Keratinocyte (primary cell): ENCODE measurements around the gene PLEKHN1. TPM values are rescaled to one million over a fixed set of nuclear protein-coding genes. Genes with fewer than 3 reads are reported as not detected.

Experiments used
- DNase-seq: peaks from one replicate; pipeline ENCODE4 v3.0.0-alpha.2; 2011; ENCODE audit warnings: low read depth, missing footprints, low spot score
- FAIRE-seq: peaks from 2 replicates; lab custom pipeline; 2011; peaks lifted over from hg19 to GRCh38; lab: Jason Lieb, UNC
- H2AFZ ChIP-seq: 2 replicates; pipeline ENCODE4 v1.6.0; 2012; ENCODE audit warnings: low read length, control low read depth, inconsistent platforms; ENCODE audit not compliant: control insufficient read depth
- H3K27ac ChIP-seq: 2 replicates; pipeline ENCODE4 v1.5.1; 2011; ENCODE audit warnings: low read length; ENCODE audit not compliant: control insufficient read depth, insufficient read depth
- H3K27me3 ChIP-seq: 3 replicates; pipeline ENCODE4 v1.6.0; 2011; ENCODE audit warnings: low read length; ENCODE audit not compliant: control insufficient read depth, insufficient read depth; ENCODE audit errors: extremely low read depth
- H3K36me3 ChIP-seq, 2 experiments: 2 replicates in 1 of 2; 3 replicates in 1 of 2; pipeline ENCODE4 v1.5.1; 2011; ENCODE audit warnings: low read length in 2 of 2, mild to moderate bottlenecking in 1 of 2; ENCODE audit not compliant: control insufficient read depth in 2 of 2, insufficient read depth in 2 of 2; ENCODE audit errors: extremely low read depth in 1 of 2
- H3K4me1 ChIP-seq: 3 replicates; pipeline ENCODE4 v1.5.1; 2011; ENCODE audit warnings: low read length; ENCODE audit not compliant: control insufficient read depth, insufficient read depth; ENCODE audit errors: extremely low read depth
- H3K4me2 ChIP-seq: 3 replicates; pipeline ENCODE4 v1.6.0; 2011; ENCODE audit warnings: low read depth, low read length; ENCODE audit not compliant: control insufficient read depth, insufficient read depth; ENCODE audit errors: extremely low read depth
- H3K4me3 ChIP-seq, 3 experiments: fragments of 200-600 bp in 1 of 3; sonication (generic) in 1 of 3; 2 replicates in 2 of 3; 3 replicates in 1 of 3; pipeline ENCODE4 v1.5.1; 2011 to 2016; ENCODE audit warnings: low read length in 3 of 3, mild to moderate bottlenecking in 3 of 3, control low read depth in 2 of 3, inconsistent platforms in 1 of 3, low read depth in 1 of 3, mixed read lengths in 1 of 3, mixed run types in 1 of 3, moderate library complexity in 1 of 3; ENCODE audit not compliant: control insufficient read depth in 2 of 3, insufficient read depth in 2 of 3; ENCODE audit errors: extremely low read depth in 1 of 3
- H3K79me2 ChIP-seq: 2 replicates; pipeline ENCODE4 v1.6.0; 2012; ENCODE audit warnings: low read length; ENCODE audit not compliant: control insufficient read depth, insufficient read depth
- H3K9ac ChIP-seq: 3 replicates; pipeline ENCODE4 v1.6.0; 2011; ENCODE audit warnings: low read length; ENCODE audit not compliant: control insufficient read depth, insufficient read depth; ENCODE audit errors: extremely low read depth
- H3K9me1 ChIP-seq: 3 replicates; pipeline ENCODE4 v1.6.0; 2011; ENCODE audit warnings: low read length; ENCODE audit not compliant: control insufficient read depth, insufficient read depth; ENCODE audit errors: extremely low read depth
- H3K9me3 ChIP-seq: 2 replicates; pipeline ENCODE4 v1.5.1; 2012; ENCODE audit warnings: low read depth, low read length; ENCODE audit not compliant: control insufficient read depth
- H4K20me1 ChIP-seq: 3 replicates; pipeline ENCODE4 v1.6.0; 2011; ENCODE audit warnings: low read length; ENCODE audit not compliant: control insufficient read depth, insufficient read depth; ENCODE audit errors: extremely low read depth
- EZH2 ChIP-seq: IDR thresholded peaks from one replicate; pipeline ENCODE4 v1.6.1; 2012; ENCODE audit warnings: inconsistent platforms, mild to moderate bottlenecking, low read length, moderate library complexity
- dilution Hi-C: fragments of 300-500 bp; cut with MboI; formaldehyde crosslinking; loops from one replicate; pipeline ENCODE4 v1.7.0; 2020; ENCODE audit warnings: low sequenced_read_pairs; ENCODE audit not compliant: extremely low pct_ligation_motif_present
- polyA plus RNA-seq, 5 experiments: library from polyadenylated mRNA; depleted of rRNA in 3 of 5; stranded (reverse) in 3 of 5; stranded (forward) in 1 of 5; unstranded in 1 of 5; fragments of >200 nt; gene quantifications; 1 replicate in 1 of 5; 2 replicates in 3 of 5; 3 replicates in 1 of 5; pipeline versions ENCODE4 v1.2.1 to v1.2.3, GENCODE V29; 2011 to 2012; ENCODE audit warnings: missing spikeins in 2 of 5, low read depth in 1 of 5, low replicate concordance in 1 of 5
- TF ChIP-seq, protein P1 (sequence below), 3 experiments: IDR thresholded peaks in 1 of 3; conservative IDR thresholded peaks in 1 of 3; optimal IDR thresholded peaks in 1 of 3; 2 replicates in 2 of 3; 3 replicates in 1 of 3; pipeline versions ENCODE3 to v1.5.1; 2011; ENCODE audit warnings: low read length in 3 of 3, mild to moderate bottlenecking in 3 of 3, moderate library complexity in 2 of 3, control low read depth in 1 of 3, inconsistent platforms in 1 of 3; ENCODE audit not compliant: insufficient read depth in 2 of 3; ENCODE audit errors: extremely low read depth in 1 of 3

Gene PLEKHN1
- polyA plus RNA-seq, 1 donor (not counting 4 experiments of a cell fraction or from before 2014, with no cell fraction given), result 2.5 TPM

DNA sequence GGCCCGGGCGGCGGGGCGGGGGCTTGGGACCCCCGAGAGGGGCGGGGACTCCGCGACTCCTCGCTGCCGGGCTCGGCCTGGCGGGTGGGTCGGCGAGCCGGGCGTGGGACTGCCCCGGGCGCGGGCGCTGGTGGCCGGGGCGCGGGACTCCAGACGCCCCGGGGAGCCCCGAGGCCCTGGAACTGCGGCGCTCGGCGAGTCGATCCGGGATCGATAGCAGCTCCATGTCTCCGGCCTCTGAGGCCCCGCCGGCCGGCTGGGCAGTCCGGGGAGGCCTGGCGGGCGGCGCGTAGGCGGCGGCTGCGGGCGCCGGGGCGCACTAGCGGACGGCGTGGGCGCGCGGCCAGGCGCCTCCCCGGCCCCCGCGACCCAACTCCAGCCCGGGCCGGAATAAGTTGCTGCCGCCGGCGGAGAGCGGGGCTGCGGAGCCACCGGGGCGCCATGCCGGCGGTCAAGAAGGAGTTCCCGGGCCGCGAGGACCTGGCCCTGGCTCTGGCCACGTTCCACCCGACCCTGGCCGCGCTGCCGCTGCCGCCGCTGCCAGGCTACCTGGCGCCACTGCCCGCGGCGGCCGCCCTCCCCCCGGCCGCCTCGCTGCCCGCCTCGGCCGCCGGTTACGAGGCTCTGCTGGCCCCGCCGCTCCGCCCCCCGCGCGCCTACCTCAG, 42.2 kb upstream of the PLEKHN1 start:
- peaks cover 7% of the 10 kb centered on the region for H4K20me1 ChIP-seq
- H3K79me2 ChIP-seq, result no peaks in the 10 kb centered on the region
- no peak for DNase-seq
- H3K27ac ChIP-seq, result no peak overlapping the region
- FAIRE-seq, result no peak
- no peak overlapping the region for H3K9ac ChIP-seq
- peak overlapping the region in 1 of 3 experiments; percentile 10 for H3K4me3 ChIP-seq
- H2AFZ ChIP-seq, result no peak overlapping the region
- dilution Hi-C loops, result no loop called here
- no peaks in the 10 kb centered on the region for H3K9me3 ChIP-seq
- H3K27me3 ChIP-seq, result peaks cover 95% of the 10 kb centered on the region
- H3K4me1 ChIP-seq, result peaks cover 8% of the 10 kb centered on the region
- H3K4me2 ChIP-seq, result peak overlapping the region; percentile 62
- TF ChIP-seq, protein P1, sequence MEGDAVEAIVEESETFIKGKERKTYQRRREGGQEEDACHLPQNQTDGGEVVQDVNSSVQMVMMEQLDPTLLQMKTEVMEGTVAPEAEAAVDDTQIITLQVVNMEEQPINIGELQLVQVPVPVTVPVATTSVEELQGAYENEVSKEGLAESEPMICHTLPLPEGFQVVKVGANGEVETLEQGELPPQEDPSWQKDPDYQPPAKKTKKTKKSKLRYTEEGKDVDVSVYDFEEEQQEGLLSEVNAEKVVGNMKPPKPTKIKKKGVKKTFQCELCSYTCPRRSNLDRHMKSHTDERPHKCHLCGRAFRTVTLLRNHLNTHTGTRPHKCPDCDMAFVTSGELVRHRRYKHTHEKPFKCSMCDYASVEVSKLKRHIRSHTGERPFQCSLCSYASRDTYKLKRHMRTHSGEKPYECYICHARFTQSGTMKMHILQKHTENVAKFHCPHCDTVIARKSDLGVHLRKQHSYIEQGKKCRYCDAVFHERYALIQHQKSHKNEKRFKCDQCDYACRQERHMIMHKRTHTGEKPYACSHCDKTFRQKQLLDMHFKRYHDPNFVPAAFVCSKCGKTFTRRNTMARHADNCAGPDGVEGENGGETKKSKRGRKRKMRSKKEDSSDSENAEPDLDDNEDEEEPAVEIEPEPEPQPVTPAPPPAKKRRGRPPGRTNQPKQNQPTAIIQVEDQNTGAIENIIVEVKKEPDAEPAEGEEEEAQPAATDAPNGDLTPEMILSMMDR (optimal IDR thresholded peaks at IDR 0.05 in 1 of 3, IDR thresholded peaks at IDR 0.05 in 1 of 3, conservative IDR thresholded peaks at IDR 0.05 in 1 of 3; ENCODE audit: extremely low read depth in 1 of 3, insufficient read depth in 2 of 3, low read length in 3 of 3), result no peak
- no peak for TF ChIP-seq EZH2
- no peaks in the 10 kb centered on the region for H3K9me1 ChIP-seq
- no peaks in the 10 kb centered on the region for H3K36me3 ChIP-seq

DNA sequence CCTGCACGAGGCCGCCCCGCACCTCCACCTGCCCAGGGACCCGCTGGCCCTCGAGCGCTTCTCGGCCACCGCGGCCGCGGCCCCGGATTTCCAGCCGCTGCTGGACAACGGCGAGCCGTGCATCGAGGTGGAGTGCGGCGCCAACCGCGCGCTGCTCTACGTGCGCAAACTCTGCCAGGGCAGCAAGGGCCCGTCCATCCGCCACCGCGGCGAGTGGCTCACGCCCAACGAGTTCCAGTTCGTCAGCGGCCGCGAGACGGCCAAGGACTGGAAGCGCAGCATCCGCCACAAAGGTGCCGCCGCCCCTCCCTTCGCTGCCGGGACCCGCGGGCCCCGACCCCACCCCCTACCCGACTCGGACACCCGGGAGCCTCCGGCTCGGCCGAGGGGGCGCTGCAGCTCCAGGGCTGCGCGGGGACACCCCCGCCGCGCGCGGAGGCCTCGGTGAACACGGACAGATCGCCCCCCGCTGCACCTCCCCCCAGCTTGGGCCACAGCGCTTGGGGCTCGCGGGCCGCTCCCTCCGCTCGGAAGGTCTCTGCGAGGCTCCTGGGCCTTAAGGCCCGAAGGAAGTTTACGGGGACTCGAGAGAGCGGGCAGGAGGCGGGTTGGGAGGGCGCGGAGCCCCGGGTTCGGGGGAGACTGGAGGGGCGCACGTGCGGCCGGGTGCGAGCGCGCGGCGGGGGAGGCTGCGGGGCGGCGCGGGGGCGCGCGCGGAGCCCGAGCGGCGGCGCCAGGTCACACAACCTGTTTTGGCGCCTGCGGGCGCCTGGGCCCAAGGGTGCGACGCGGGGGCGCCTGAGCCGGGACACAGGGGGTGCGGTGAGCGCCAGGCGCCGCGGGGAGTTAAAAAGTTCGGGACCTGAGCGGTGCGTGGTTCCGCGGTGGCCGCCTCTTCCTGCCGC, 41.4 kb upstream of the PLEKHN1 start:
- H3K9me1 ChIP-seq, result no peaks in the 10 kb centered on the region
- no peaks in the 10 kb centered on the region for H3K9me3 ChIP-seq
- peaks cover 8% of the 10 kb centered on the region for H3K4me1 ChIP-seq
- DNase-seq (no peak), FAIRE-seq (no peak)
- peak overlapping the region in 1 of 3 experiments; percentile 10 for H3K4me3 ChIP-seq
- peak; percentile 100 for TF ChIP-seq EZH2
- TF ChIP-seq, protein P1 (optimal IDR thresholded peaks at IDR 0.05 in 1 of 3, IDR thresholded peaks at IDR 0.05 in 1 of 3, conservative IDR thresholded peaks at IDR 0.05 in 1 of 3; ENCODE audit: extremely low read depth in 1 of 3, insufficient read depth in 2 of 3, low read length in 3 of 3), result no peak
- H3K27me3 ChIP-seq, result peaks cover 95% of the 10 kb centered on the region
- dilution Hi-C loops, result no loop called here
- peaks cover 7% of the 10 kb centered on the region for H4K20me1 ChIP-seq
- H3K4me2 ChIP-seq, result peak overlapping the region; percentile 32
- no peak overlapping the region for H3K27ac ChIP-seq
- no peaks in the 10 kb centered on the region for H3K79me2 ChIP-seq
- H2AFZ ChIP-seq, result no peak overlapping the region
- H3K9ac ChIP-seq, result no peak overlapping the region
- no peaks in the 10 kb centered on the region for H3K36me3 ChIP-seq
